Spleen (tissue), 7 donors: ENCODE measurements around the gene PACSIN3.

ENCODE experiments used
- CTCF ChIP-seq, 11 experiments: fragments of 200-600 bp in 7 of 11; fragments of 450-650 bp in 4 of 11; sonication (generic) in 4 of 11; IDR thresholded peaks in 8 of 11; conservative IDR thresholded peaks in 3 of 11; 1 replicate in 7 of 11; 2 replicates in 4 of 11; pipeline versions ENCODE4 v1.4.0 to v1.8.0; 2016 to 2021; ENCODE audit warnings: antibody characterized with exemption in 11 of 11, inconsistent platforms in 4 of 11, mild to moderate bottlenecking in 1 of 11
- POLR2A ChIP-seq, 3 donors: fragments of 450-650 bp; IDR thresholded peaks; one replicate each; pipeline ENCODE4 v1.5.1; 2017; ENCODE audit warnings: antibody characterized with exemption in 3 of 3, mild to moderate bottlenecking in 1 of 3
- POLR2AphosphoS5 ChIP-seq, 3 donors: sonication (generic); formaldehyde crosslinking; IDR thresholded peaks; one replicate each; pipeline ENCODE4 v1.5.1; 2017; ENCODE audit warnings: antibody characterized with exemption in 3 of 3
- donor health status: DM: no; HTN: no; CAD: no; lungs with moderate emphysema.
- donor health status: DM: no; HTN: no; CAD: no.
- donor health status: DM: no; HTN: no; CAD: no.

DNA sequence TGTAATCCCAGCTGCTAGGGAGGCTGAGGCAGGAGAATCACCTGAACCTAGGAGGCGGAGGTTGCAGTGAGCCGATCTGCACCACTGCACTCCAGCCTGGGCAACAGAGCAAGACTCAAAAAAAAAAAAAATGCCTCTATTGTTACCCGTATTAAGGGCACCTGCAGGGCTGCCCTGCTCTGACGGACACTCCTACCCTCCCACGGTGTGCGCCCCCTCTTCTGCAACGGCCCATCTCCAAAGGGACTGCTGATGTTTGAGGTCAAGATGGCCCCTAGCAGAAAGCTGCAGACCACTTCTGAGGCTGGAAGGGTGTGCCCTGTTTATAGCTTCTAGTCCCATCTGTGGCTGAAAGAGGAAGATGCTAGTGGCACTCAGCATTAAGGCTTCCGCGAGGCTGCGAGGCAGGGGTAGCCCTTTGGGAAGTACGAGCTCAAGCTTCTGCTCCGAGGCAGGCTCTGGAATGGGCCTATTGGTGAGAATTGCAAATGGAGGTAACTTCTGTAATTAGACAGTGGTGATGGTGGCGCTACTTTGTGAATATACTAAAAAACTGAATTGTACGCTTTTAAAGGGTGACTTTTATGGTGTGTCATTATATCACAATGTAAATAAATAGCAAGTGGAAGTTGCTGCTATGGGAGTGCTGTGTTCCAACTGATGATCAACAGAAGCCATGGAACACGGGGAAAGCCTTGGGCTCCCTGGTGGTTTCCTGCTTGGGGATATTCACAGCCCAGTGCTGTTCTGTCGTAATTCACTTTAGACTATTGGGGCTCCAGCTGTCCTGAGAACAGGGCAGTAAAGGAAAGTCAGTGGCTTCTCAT lies 33.9 kb downstream of the PACSIN3 start:
- TF ChIP-seq CTCF (IDR thresholded peaks at IDR 0.05 in 8 of 11, conservative IDR thresholded peaks at IDR 0.05 in 3 of 11) (no peak), POLR2AphosphoS5 (IDR thresholded peaks at IDR 0.05) (no peak), POLR2A (IDR thresholded peaks at IDR 0.05) (no peak)
